H9 (cell line): ENCODE data around the gene KPNA1. TPM values are rescaled to one million over a fixed set of nuclear protein-coding genes. Genes with fewer than 3 reads are reported as not detected.

Source experiments
- DNase-seq: peaks from one replicate; pipeline ENCODE4 v3.0.0-alpha.2; 2017
- H2AFZ ChIP-seq: one replicate; pipeline ENCODE4 v1.6.1; 2013; ENCODE audit warnings: mild to moderate bottlenecking, low read length, control low read depth, moderate library complexity
- H2AK5ac ChIP-seq: 2 replicates; pipeline ENCODE4 v1.6.1; 2013; ENCODE audit warnings: low read length, control low read depth, mixed read lengths; ENCODE audit not compliant: insufficient read length
- H2BK120ac ChIP-seq: one replicate; pipeline ENCODE4 v1.6.1; 2013; ENCODE audit warnings: low read depth, mild to moderate bottlenecking, low read length, control low read depth, inconsistent platforms; ENCODE audit not compliant: poor library complexity, severe bottlenecking
- H2BK12ac ChIP-seq: 2 replicates; pipeline ENCODE4 v1.6.1; 2013; ENCODE audit warnings: low read length, control low read depth, mixed read lengths, low read depth; ENCODE audit not compliant: insufficient read length
- H2BK15ac ChIP-seq: 2 replicates; pipeline ENCODE4 v1.6.1; 2013; ENCODE audit warnings: low read depth, low read length, control low read depth
- H2BK20ac ChIP-seq: one replicate; pipeline ENCODE4 v1.6.1; 2013; ENCODE audit warnings: low read depth, mild to moderate bottlenecking, low read length, control low read depth, inconsistent platforms; ENCODE audit not compliant: poor library complexity, severe bottlenecking
- H2BK5ac ChIP-seq: 2 replicates; pipeline ENCODE4 v1.6.1; 2013; ENCODE audit warnings: low read length, control low read depth, mixed read lengths; ENCODE audit not compliant: insufficient read length
- H3K14ac ChIP-seq: 2 replicates; pipeline ENCODE4 v1.6.1; 2013; ENCODE audit warnings: low read length, control low read depth; ENCODE audit not compliant: insufficient read depth
- H3K18ac ChIP-seq: 2 replicates; pipeline ENCODE4 v1.6.1; 2013; ENCODE audit warnings: low read depth, mild to moderate bottlenecking, mixed read lengths, low read length, control low read depth; ENCODE audit not compliant: insufficient read length
- H3K23ac ChIP-seq: 2 replicates; pipeline ENCODE4 v1.6.1; 2013; ENCODE audit warnings: low read length, control low read depth, mixed read lengths, low read depth; ENCODE audit not compliant: insufficient read length
- H3K23me2 ChIP-seq: 2 replicates; pipeline ENCODE4 v1.6.1; 2013; ENCODE audit warnings: low read depth, mild to moderate bottlenecking, mixed read lengths, low read length, control low read depth; ENCODE audit not compliant: insufficient read length, poor library complexity, severe bottlenecking
- H3K27ac ChIP-seq: 2 replicates; pipeline ENCODE4 v1.5.1; 2013; ENCODE audit warnings: low read length, control low read depth, mixed read lengths, low read depth; ENCODE audit not compliant: insufficient read length
- H3K27me3 ChIP-seq: 2 replicates; pipeline ENCODE4 v1.6.1; 2013; ENCODE audit warnings: low read length, control low read depth, inconsistent platforms; ENCODE audit not compliant: insufficient read depth
- H3K4ac ChIP-seq: 2 replicates; pipeline ENCODE4 v1.6.1; 2013; ENCODE audit warnings: low read depth, mild to moderate bottlenecking, control low read depth, inconsistent platforms, low read length, moderate library complexity
- H3K4me1 ChIP-seq: 2 replicates; pipeline ENCODE4 v1.6.1; 2013; ENCODE audit warnings: low read length, control low read depth, inconsistent platforms; ENCODE audit not compliant: insufficient read depth
- H3K4me2 ChIP-seq: 2 replicates; pipeline ENCODE4 v1.6.1; 2013; ENCODE audit warnings: low read length, control low read depth, mixed read lengths; ENCODE audit not compliant: insufficient read length, insufficient read depth
- H3K56ac ChIP-seq: 2 replicates; pipeline ENCODE4 v1.6.1; 2013; ENCODE audit warnings: low read depth, mild to moderate bottlenecking, mixed read lengths, low read length, control low read depth; ENCODE audit not compliant: insufficient read length
- H3K79me1 ChIP-seq: 2 replicates; pipeline ENCODE4 v1.6.1; 2013; ENCODE audit warnings: low read depth, mild to moderate bottlenecking, moderate library complexity, low read length, control low read depth, inconsistent platforms; ENCODE audit not compliant: insufficient read depth, poor library complexity, severe bottlenecking
- H3K79me2 ChIP-seq: 2 replicates; pipeline ENCODE4 v1.6.1; 2013; ENCODE audit warnings: low read length, control low read depth, inconsistent platforms; ENCODE audit not compliant: insufficient read depth
- H3K9ac ChIP-seq: 2 replicates; pipeline ENCODE4 v1.6.1; 2013; ENCODE audit warnings: low read length, control low read depth, mixed read lengths; ENCODE audit not compliant: insufficient read length; ENCODE audit errors: extremely low read depth
- H3K9me3 ChIP-seq: one replicate; pipeline ENCODE4 v1.6.1; 2013; ENCODE audit warnings: low read depth, low read length, inconsistent platforms; ENCODE audit not compliant: control insufficient read depth
- H3T11ph ChIP-seq: one replicate; pipeline ENCODE4 v1.6.1; 2013; ENCODE audit warnings: mild to moderate bottlenecking, low read length, control low read depth, inconsistent platforms
- H4K20me1 ChIP-seq: one replicate; pipeline ENCODE4 v1.6.1; 2013; ENCODE audit not compliant: control insufficient read depth, insufficient read length, insufficient read depth
- H4K5ac ChIP-seq: 2 replicates; pipeline ENCODE4 v1.6.1; 2013; ENCODE audit warnings: low read depth, mild to moderate bottlenecking, mixed read lengths, low read length, control low read depth; ENCODE audit not compliant: insufficient read length
- H4K8ac ChIP-seq: replicated peaks from 2 replicates; pipeline ENCODE4 v1.6.1; 2013; ENCODE audit warnings: low read length, control low read depth, mixed read lengths, low read depth; ENCODE audit not compliant: insufficient read length
- H4K91ac ChIP-seq: 2 replicates; pipeline ENCODE4 v1.6.1; 2013; ENCODE audit warnings: low read depth, mild to moderate bottlenecking, moderate library complexity, mixed read lengths, low read length, control low read depth; ENCODE audit not compliant: insufficient read length
- H3K27ac Mint-ChIP-seq, 3 experiments: 2 replicates in 2 of 3; 3 replicates in 1 of 3; pipeline ENCODE4 v1.8.0; 2020 to 2021; ENCODE audit warnings: mixed read lengths in 3 of 3, mild to moderate bottlenecking in 1 of 3, moderate library complexity in 1 of 3
- H3K27me3 Mint-ChIP-seq: 2 replicates; pipeline ENCODE4 v1.8.0; 2021; ENCODE audit warnings: low read depth, mild to moderate bottlenecking, moderate library complexity, mixed read lengths
- H3K36me3 Mint-ChIP-seq, 3 experiments: 2 replicates in 2 of 3; 3 replicates in 1 of 3; pipeline ENCODE4 v1.8.0; 2020 to 2021; ENCODE audit warnings: low read depth in 3 of 3, mixed read lengths in 3 of 3; ENCODE audit not compliant: insufficient read depth in 1 of 3
- H3K4me1 Mint-ChIP-seq, 2 experiments: 2 replicates each; pipeline ENCODE4 v1.8.0; 2020; ENCODE audit warnings: mixed read lengths in 2 of 2
- H3K4me3 Mint-ChIP-seq, 2 experiments: 2 replicates in 1 of 2; 3 replicates in 1 of 2; pipeline ENCODE4 v1.8.0; 2020 to 2021; ENCODE audit warnings: mild to moderate bottlenecking in 2 of 2, mixed read lengths in 2 of 2, moderate library complexity in 1 of 2
- H3K9me3 Mint-ChIP-seq, 2 experiments: 2 replicates in 1 of 2; 3 replicates in 1 of 2; pipeline ENCODE4 v1.8.0; 2020; ENCODE audit warnings: mild to moderate bottlenecking in 2 of 2, mixed read lengths in 2 of 2, moderate library complexity in 1 of 2
- WGBS: extraction: QIAGEN DNeasy Blood & Tissue Kit; methylation state at CpG from one replicate; pipeline ENCODE4 v1.1.7; 2013; ENCODE audit warnings: missing lambda C conversion rate, low lambda C conversion rate, mixed read lengths; ENCODE audit not compliant: insufficient read length; ENCODE audit errors: extremely low coverage; 5-methylcytosine and 5-hydroxymethylcytosine counted together
- total RNA-seq: library from RNA; stranded (reverse); gene quantifications from 2 replicates; pipeline ENCODE4 v1.2.1, GENCODE V29; 2021
- TF ChIP-seq, protein P1 (sequence below): fragments of 200-600 bp; sonication (generic); conservative IDR thresholded peaks from 3 replicates; pipeline ENCODE4 v1.8.0; 2021; ENCODE audit warnings: antibody characterized with exemption, mild to moderate bottlenecking

The KPNA1 gene
- total RNA-seq, 1 experiment from 2014 or later = 71.7 TPM

- Histone ChIP-seq H3K18ac (no peak overlapping the region), H2BK12ac (no peak overlapping the region), H3K79me2 (no peaks in the 10 kb centered on the region), H2AK5ac (no peak overlapping the region), H2AFZ (no peak overlapping the region), H3K27ac (no peak overlapping the region), H3K9ac (no peak overlapping the region), H3K79me1 (no peaks in the 10 kb centered on the region), H3K27me3 (no peaks in the 10 kb centered on the region), H4K8ac (no peak overlapping the region), H3K4ac (no peak overlapping the region), H2BK5ac (no peak overlapping the region), H2BK20ac (no peak overlapping the region), H3K4me2 (peak overlapping the region; percentile 5), H4K20me1 (no peaks in the 10 kb centered on the region), H2BK15ac (no peak overlapping the region), H4K5ac (no peak overlapping the region), H3K56ac (no peak overlapping the region), H3K23ac (no peak overlapping the region), H3T11ph (no peak overlapping the region), H3K9me3 (no peaks in the 10 kb centered on the region), H2BK120ac (no peak overlapping the region), H4K91ac (no peak overlapping the region), H3K4me1 (no peaks in the 10 kb centered on the region), H3K23me2 (no peaks in the 10 kb centered on the region), H3K14ac (no peak overlapping the region)
- no CpG with 5 or more reads among the region's 10 CpGs for WGBS
- H3K9me3 Mint-ChIP-seq = peaks cover 0 to 4% of the 10 kb centered on the region in 2 experiments; a peak in 4 of 5 replicates
- TF ChIP-seq, protein P1, sequence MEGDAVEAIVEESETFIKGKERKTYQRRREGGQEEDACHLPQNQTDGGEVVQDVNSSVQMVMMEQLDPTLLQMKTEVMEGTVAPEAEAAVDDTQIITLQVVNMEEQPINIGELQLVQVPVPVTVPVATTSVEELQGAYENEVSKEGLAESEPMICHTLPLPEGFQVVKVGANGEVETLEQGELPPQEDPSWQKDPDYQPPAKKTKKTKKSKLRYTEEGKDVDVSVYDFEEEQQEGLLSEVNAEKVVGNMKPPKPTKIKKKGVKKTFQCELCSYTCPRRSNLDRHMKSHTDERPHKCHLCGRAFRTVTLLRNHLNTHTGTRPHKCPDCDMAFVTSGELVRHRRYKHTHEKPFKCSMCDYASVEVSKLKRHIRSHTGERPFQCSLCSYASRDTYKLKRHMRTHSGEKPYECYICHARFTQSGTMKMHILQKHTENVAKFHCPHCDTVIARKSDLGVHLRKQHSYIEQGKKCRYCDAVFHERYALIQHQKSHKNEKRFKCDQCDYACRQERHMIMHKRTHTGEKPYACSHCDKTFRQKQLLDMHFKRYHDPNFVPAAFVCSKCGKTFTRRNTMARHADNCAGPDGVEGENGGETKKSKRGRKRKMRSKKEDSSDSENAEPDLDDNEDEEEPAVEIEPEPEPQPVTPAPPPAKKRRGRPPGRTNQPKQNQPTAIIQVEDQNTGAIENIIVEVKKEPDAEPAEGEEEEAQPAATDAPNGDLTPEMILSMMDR = no peak
- no peaks in the 10 kb centered on the region for H3K27me3 Mint-ChIP-seq
- H3K36me3 Mint-ChIP-seq = peaks cover 52 to 76% (median 58%) of the 10 kb centered on the region in 3 experiments
- peaks cover 30 to 33% of the 10 kb centered on the region in 2 experiments for H3K4me1 Mint-ChIP-seq
- peak overlapping the region; percentile 44 to 57; a peak in 4 of 5 replicates for H3K4me3 Mint-ChIP-seq
- peak overlapping the region; percentile 96 to 98 (median 97) for H3K27ac Mint-ChIP-seq
- peak; percentile 88 for DNase-seq
These were observed 71.6 kb downstream of the KPNA1 start for GRCh38 chr3:122443090-122443489.
